Fibroblast of mammary gland (primary cell): Measurements from ENCODE around the gene CDH9.

Source experiments
- DNase-seq: peaks from one replicate; pipeline ENCODE4 v3.0.0-alpha.2; 2010; ENCODE audit warnings: low read depth
- H3K4me3 ChIP-seq: 2 replicates; pipeline ENCODE4 v1.5.1; 2011; ENCODE audit warnings: low read depth, mild to moderate bottlenecking, low read length, moderate library complexity; ENCODE audit not compliant: control insufficient read depth
- CTCF ChIP-seq: conservative IDR thresholded peaks from 2 replicates; pipeline ENCODE4 v1.5.1; 2011; ENCODE audit warnings: low read depth, low read length, inconsistent platforms; ENCODE audit not compliant: control insufficient read depth, insufficient read depth

The CDH9 gene

GRCh38 chr5:27038476-27038875, at the start of gene CDH9:
Gene CDH9 (minus strand): TSS chr5:27038586. CDS start chr5:26988333, 50,253 bp downstream.
- no peak for DNase-seq
- H3K4me3 ChIP-seq, result no peak within 1 kb of the TSS
- no peak for TF ChIP-seq CTCF

GRCh38 chr5:27087747-27088146, 49.4 kb upstream of the CDH9 start:
- H3K4me3 ChIP-seq, result no peak overlapping the region
- DNase-seq, result no peak
- no peak for TF ChIP-seq CTCF

GRCh38 chr5:27083449-27084415, 45.3 kb upstream of the CDH9 start:
- no peak for TF ChIP-seq CTCF
- no peak overlapping the region for H3K4me3 ChIP-seq
- no peak for DNase-seq

GRCh38 chr5:27080147-27080546, 41.8 kb upstream of the CDH9 start:
- H3K4me3 ChIP-seq, result no peak overlapping the region
- TF ChIP-seq CTCF, result no peak
- no peak for DNase-seq

- TF ChIP-seq CTCF, result no peak
- no peak for DNase-seq
- no peak overlapping the region for H3K4me3 ChIP-seq
Observed at GRCh38 chr5:27062451-27062850, 24.1 kb upstream of the CDH9 start.

GRCh38 chr5:27048510-27048909, 10.1 kb upstream of the CDH9 start:
- no peak overlapping the region for H3K4me3 ChIP-seq
- TF ChIP-seq CTCF, result no peak
- DNase-seq, result no peak
